GM18519 (cell line): ENCODE data around the gene EHBP1.
"Not testable (repeated sequence)": the region's sequence is repeated elsewhere in the genome, so short reads cannot be mapped to it uniquely, and the experiment has no call there.

Experiments
- ATAC-seq: cut with Tn5 transposase; IDR thresholded peaks from one replicate; pipeline ENCODE4 v1.9.1; 2021; ENCODE audit warnings: mild to moderate bottlenecking, moderate library complexity; ENCODE audit not compliant: unreplicated experiment, low FRiP score

EHBP1 gene

DNA sequence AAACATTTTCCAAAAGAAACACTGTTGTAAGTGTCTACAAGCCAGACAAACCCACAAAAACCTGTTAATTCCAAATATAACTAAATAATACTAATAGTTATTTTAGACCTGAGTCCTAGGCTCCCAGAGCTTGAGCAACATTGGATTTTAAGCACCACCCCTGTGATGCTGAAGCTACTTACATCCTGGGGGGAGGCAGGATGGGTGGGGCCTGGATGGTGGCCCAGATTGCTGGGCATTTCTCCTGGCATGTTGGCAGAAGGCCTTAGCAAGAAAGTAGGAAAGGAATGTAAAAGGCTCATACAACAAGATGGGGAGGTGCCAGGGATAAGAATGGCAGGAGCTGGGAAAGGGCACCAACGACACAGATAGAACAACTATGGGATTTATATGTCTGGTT lies 294.4 kb downstream of the EHBP1 start:
- no peak for ATAC-seq

GRCh38 chr2:63000801-63001200 lies 295.3 kb downstream of the EHBP1 start:
- no peak for ATAC-seq

DNA sequence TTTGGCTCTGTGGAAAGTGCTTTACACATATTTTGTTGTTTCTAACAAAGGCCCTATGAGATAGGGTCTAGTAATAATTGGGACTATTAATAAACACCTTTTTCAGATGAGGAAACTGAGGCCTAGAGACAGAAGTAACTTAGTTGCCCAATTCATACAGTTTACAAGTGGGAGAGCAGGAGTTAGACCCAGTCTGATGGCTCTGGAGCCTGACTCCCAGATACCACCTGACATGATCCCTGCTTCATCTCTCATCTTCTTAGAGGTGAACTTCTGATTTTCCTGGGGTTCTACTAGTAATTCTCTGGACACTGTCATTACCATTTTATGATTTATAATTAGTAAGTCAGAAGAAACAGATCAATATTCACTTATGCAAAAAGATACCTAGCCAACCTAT lies 296.1 kb downstream of the EHBP1 start:
- no peak for ATAC-seq

DNA sequence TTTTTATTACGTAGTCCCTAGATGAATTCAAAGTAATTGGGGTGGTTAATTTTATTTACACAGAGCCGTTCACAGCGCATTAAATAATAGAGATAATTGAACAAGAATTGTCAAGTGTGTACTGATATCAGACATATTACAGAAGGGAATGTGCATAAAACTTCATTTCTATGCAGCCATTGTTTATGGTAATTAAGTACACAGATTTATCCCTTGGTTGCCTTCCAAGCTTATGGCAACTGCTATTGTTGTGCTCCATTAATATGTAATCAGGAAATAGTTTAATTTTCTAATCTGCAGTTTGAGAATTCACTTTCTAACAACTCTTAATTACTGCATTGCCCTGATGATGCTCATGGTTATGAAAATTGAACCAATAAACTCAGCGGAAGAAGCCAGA lies 297.8 kb downstream of the EHBP1 start:
- no peak for ATAC-seq

- ATAC-seq: no peak
Observed at GRCh38 chr2:63007813-63008458, 302.4 kb downstream of the EHBP1 start.

GRCh38 chr2:63008838-63009237 lies 303.3 kb downstream of the EHBP1 start:
- ATAC-seq: no peak

- no peak for ATAC-seq
Observed at GRCh38 chr2:63009490-63009889, 304.0 kb downstream of the EHBP1 start.

DNA sequence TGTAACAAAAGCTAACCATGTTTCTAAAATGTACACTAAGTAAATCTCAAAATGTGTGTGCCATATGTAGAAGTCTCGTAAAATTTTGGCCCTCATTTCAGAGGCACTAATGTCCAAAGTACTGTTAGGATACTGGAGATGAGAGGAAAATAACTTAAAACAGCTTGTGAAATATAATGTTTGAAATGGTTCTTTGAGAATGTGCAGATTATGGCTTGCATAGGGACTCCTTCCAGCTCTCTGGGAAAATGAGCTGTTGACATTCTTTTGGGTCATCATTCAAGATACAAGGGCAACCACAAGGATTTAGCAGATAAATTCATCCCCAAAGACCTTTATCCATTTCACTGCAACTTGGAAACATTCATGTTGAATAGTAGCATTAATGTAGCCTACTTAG lies 307.0 kb downstream of the EHBP1 start:
- no peak for ATAC-seq

DNA sequence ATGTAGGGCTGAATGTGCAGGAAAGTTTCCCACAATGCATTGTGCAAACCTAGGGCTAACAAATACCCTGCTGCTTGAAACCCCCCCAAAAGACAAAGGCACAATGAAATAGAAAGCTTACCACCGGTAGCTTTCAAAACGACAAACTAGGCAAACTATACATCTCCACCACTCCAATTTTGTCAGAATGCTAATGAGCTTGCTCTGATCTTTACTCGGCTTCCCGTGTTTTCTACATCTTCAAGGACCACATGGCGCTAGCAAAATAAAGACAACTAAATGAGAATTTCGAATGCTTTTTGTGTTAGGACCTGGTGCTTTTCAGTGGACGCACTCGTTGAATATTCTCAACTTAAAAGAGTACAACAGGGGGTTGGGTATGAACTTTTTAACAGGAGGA lies 307.9 kb downstream of the EHBP1 start:
- ATAC-seq: no peak

- no peak for ATAC-seq
Observed at GRCh38 chr2:63015389-63015788, 309.9 kb downstream of the EHBP1 start.

DNA sequence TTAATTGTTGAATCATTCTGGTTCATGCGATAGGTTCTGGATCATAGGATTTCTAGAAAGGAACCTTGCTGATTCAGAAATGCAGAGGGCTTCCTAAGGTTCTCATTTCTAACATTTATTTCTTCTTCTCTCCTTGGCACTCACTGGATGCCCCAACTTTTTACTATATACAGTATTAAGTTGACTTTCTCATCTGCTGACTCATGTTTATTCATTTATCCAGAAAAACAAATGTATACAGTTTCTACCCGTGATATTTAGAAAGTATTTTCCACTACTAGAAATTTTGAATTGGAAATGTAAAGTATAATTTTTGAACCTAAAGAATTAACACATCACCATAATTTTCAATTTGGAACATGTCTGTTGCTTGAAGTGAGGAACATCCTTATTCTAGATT lies 312.9 kb downstream of the EHBP1 start:
- ATAC-seq: no peak

DNA sequence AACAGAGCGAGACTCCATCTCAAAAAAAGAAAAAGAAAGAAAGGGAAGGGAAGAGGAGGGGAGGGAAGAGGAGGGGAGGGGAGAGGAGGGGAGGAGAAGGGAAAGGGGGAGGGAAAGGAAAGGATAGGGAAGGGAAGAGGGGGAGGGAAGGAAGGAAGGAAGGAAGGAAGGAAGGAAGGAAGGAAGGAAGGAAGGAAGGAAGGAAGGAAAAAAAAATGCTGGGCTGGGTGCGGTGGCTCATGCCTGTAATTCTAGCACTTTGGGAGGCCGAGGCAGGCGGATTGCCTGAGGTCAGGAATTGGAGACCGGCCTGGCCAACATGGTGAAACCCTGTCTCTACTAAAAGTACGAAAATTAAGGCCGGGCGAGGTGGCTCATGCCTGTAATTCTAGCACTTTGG lies 314.2 kb downstream of the EHBP1 start:
- not testable (repeated sequence) for ATAC-seq

DNA sequence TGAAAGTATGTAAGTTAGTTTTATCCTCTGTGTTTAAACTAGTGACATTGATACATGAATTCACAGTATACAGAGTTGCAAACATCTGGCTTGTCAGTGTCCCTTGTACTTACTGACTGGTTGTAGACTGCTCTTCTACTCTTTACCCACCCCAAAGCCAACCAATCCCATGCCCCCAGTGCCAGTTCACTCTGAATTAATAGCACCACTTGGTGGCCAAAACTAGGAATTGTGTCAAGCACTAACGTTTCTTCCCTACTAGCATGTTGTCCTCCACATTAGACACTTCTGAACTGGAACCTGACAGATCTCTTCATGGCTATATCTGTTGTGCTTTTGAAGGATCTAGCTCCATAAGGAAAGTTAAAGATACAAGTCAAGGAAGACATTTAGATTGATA lies 317.9 kb downstream of the EHBP1 start:
- no peak for ATAC-seq

- ATAC-seq: no peak
Observed at GRCh38 chr2:63027220-63027619, 321.7 kb downstream of the EHBP1 start.

- ATAC-seq: no peak
Observed at GRCh38 chr2:63029058-63029457, 323.5 kb downstream of the EHBP1 start.

- no peak for ATAC-seq
Observed at GRCh38 chr2:63034526-63034925, 329.0 kb downstream of the EHBP1 start.

GRCh38 chr2:63035169-63035568 lies 329.7 kb downstream of the EHBP1 start:
- no peak for ATAC-seq

GRCh38 chr2:63035660-63036059 lies 330.1 kb downstream of the EHBP1 start:
- ATAC-seq: no peak

GRCh38 chr2:63038034-63038433 lies 332.5 kb downstream of the EHBP1 start:
- no peak for ATAC-seq

DNA sequence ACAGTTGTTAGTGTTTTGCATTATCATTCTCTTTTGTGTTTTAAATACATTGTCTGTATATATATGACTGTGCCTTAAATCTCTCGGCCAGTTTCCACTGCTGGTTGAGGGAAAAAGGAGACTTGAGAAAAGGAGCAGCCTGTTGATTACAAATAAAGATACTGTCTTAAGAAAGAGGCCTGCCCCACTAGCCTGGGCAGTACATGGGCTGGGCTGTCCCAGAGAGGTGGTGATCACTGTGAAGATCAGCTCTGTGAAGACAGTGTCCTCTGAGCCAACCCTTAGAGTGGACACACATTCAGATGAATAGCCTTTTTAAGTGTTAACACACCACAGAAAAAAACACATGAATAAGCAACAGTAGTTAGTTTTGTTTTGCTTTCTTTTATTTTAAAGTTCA lies 335.1 kb downstream of the EHBP1 start:
- no peak for ATAC-seq

DNA sequence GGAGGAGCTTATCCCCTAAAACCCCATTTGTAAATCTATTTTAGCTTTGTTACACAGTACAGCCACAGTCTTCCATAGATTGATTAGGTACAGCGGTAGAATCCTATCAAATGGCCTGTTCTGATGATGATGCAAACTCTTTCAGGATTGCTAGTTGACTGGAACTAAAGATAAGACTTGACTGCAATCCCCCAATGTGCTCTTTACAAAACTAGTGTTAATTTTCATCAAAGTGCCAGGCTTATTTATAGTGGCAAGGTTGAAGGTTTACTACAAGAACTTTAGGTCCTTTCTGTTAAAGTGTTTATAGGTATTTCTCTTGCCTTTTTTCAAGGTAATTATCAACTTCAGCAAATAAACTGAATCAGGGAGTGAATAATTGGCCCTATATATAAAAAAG lies 336.1 kb downstream of the EHBP1 start:
- ATAC-seq: no peak

- no peak for ATAC-seq
Observed at GRCh38 chr2:63044362-63045327, 339.1 kb downstream of the EHBP1 start.
